DOHH2 (cell line): Measurements from ENCODE around the gene CARMIL3.

Experiments
- H3F3A ChIP-seq: fragments of 200-600 bp; sonication (generic), shearing (Covaris generic); 2 replicates; pipeline ENCODE4 v1.6.0; 2016; ENCODE audit warnings: antibody characterized with exemption, mild to moderate bottlenecking; ENCODE audit not compliant: control insufficient read depth, insufficient read depth
- H3K27ac ChIP-seq: fragments of 200-600 bp; sonication (generic); 2 replicates; pipeline ENCODE4 v1.5.1; 2014; ENCODE audit warnings: low read depth, mild to moderate bottlenecking, low read length, moderate library complexity
- H3K27me3 ChIP-seq: fragments of 200-600 bp; sonication (generic); 2 replicates; pipeline ENCODE4 v1.6.1; 2014; ENCODE audit warnings: mild to moderate bottlenecking, low read length, mixed read lengths; ENCODE audit not compliant: control insufficient read depth
- H3K36me3 ChIP-seq: fragments of 200-600 bp; sonication (generic); 2 replicates; pipeline ENCODE4 v1.6.1; 2014; ENCODE audit warnings: mild to moderate bottlenecking, low read length, moderate library complexity, mixed read lengths; ENCODE audit not compliant: control insufficient read depth
- H3K4me1 ChIP-seq: fragments of 200-600 bp; sonication (generic); 2 replicates; pipeline ENCODE4 v1.6.1; 2014; ENCODE audit warnings: mild to moderate bottlenecking, low read length, mixed read lengths; ENCODE audit not compliant: control insufficient read depth
- H3K4me2 ChIP-seq: fragments of 200-600 bp; sonication (generic); 2 replicates; pipeline ENCODE4 v1.6.0; 2014; ENCODE audit warnings: mild to moderate bottlenecking, low read length, moderate library complexity
- H3K4me3 ChIP-seq: fragments of 200-600 bp; sonication (generic); 2 replicates; pipeline ENCODE4 v1.5.1; 2014; ENCODE audit warnings: mild to moderate bottlenecking, low read length, mixed read lengths
- H3K79me2 ChIP-seq: fragments of 200-600 bp; sonication (generic); 2 replicates; pipeline ENCODE4 v1.6.1; 2014; ENCODE audit warnings: mild to moderate bottlenecking, low read length, mixed read lengths; ENCODE audit not compliant: control insufficient read depth
- H3K9me2 ChIP-seq: fragments of 200-600 bp; sonication (generic); replicated peaks from 2 replicates; pipeline ENCODE4 v1.6.1; 2014; ENCODE audit warnings: mild to moderate bottlenecking, low read length, mixed read lengths; ENCODE audit not compliant: control insufficient read depth
- H3K9me3 ChIP-seq: fragments of 200-600 bp; sonication (generic); 2 replicates; pipeline ENCODE4 v1.6.1; 2014; ENCODE audit warnings: antibody characterized with exemption, low read length, mixed read lengths; ENCODE audit not compliant: control insufficient read depth, insufficient read depth
- H4K20me1 ChIP-seq: fragments of 200-600 bp; sonication (generic); 2 replicates; pipeline ENCODE4 v1.6.0; 2014; ENCODE audit warnings: low read depth, mild to moderate bottlenecking, antibody characterized with exemption, low read length, moderate library complexity; ENCODE audit not compliant: control insufficient read depth, insufficient read depth
- EZH2phosphoT487 ChIP-seq: fragments of 200-600 bp; sonication (generic); IDR thresholded peaks from 2 replicates; pipeline ENCODE4 v1.6.1; 2017; ENCODE audit warnings: borderline replicate concordance, mild to moderate bottlenecking, antibody characterized with exemption, low read length, moderate library complexity, mixed read lengths
- TF ChIP-seq, protein P1 (sequence below): fragments of 200-600 bp; sonication (generic); IDR thresholded peaks from one replicate; pipeline ENCODE4 v1.5.1; 2014; ENCODE audit warnings: antibody characterized with exemption, mild to moderate bottlenecking, low read depth, low read length; ENCODE audit not compliant: poor library complexity, severe bottlenecking

The CARMIL3 gene

DNA sequence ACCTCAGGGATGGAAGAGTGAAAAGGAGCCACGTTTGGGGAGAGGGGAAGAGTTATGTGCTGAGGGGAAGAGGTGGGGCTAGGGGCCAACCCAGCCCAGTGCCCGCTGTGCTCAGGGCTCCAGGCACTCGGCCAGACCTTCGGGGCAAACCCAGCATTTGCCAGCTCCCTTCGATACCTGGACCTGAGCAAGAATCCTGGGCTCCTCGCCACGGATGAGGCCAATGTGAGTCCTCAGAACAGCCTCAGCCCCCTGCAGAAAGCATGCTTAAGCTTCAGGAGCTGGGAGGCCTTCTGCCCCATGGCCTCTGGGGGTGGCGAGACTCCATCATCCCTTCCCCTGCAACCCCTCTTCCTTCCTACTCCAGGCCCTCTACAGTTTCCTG lies 5.0 kb downstream of the CARMIL3 start:
- Histone ChIP-seq H4K20me1 (no peaks in the 10 kb centered on the region), H3K27me3 (peaks cover 15% of the 10 kb centered on the region), H3K4me1 (peaks cover 10% of the 10 kb centered on the region), H3K27ac (no peak overlapping the region), H3K4me3 (no peak overlapping the region), H3F3A (no peaks in the 10 kb centered on the region), H3K9me2 (no peaks in the 10 kb centered on the region), H3K9me3 (no peaks in the 10 kb centered on the region), H3K79me2 (no peaks in the 10 kb centered on the region), H3K4me2 (no peak overlapping the region), H3K36me3 (no peaks in the 10 kb centered on the region)
- TF ChIP-seq, protein P1, sequence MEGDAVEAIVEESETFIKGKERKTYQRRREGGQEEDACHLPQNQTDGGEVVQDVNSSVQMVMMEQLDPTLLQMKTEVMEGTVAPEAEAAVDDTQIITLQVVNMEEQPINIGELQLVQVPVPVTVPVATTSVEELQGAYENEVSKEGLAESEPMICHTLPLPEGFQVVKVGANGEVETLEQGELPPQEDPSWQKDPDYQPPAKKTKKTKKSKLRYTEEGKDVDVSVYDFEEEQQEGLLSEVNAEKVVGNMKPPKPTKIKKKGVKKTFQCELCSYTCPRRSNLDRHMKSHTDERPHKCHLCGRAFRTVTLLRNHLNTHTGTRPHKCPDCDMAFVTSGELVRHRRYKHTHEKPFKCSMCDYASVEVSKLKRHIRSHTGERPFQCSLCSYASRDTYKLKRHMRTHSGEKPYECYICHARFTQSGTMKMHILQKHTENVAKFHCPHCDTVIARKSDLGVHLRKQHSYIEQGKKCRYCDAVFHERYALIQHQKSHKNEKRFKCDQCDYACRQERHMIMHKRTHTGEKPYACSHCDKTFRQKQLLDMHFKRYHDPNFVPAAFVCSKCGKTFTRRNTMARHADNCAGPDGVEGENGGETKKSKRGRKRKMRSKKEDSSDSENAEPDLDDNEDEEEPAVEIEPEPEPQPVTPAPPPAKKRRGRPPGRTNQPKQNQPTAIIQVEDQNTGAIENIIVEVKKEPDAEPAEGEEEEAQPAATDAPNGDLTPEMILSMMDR, result no peak
- no peak for TF ChIP-seq EZH2phosphoT487

DNA sequence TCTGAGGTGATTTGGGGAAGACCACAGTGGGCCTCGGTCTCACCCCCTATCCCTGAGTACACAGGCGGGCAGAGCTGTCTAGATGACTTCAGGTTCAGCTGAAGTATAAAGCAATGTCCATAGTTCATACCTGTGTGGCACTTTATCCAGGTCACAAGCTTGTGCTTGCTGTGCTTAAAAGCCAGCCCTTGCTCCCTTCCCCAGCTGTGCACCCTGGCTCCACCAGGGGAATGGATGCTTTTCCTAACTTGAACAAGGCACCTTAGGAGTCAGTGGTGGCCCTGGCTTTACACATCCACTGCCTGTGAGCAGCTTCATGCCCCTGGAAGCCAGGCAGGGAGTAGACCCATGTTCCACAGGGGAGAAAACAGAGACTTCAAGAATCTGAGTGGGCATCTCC lies 5.5 kb downstream of the CARMIL3 start:
- H4K20me1 ChIP-seq, result no peaks in the 10 kb centered on the region
- no peaks in the 10 kb centered on the region for H3F3A ChIP-seq
- no peak for TF ChIP-seq EZH2phosphoT487
- TF ChIP-seq, protein P1, result no peak
- peaks cover 12% of the 10 kb centered on the region for H3K27me3 ChIP-seq
- H3K27ac ChIP-seq, result no peak overlapping the region
- H3K4me2 ChIP-seq, result no peak overlapping the region
- peaks cover 6% of the 10 kb centered on the region for H3K4me1 ChIP-seq
- no peaks in the 10 kb centered on the region for H3K9me3 ChIP-seq
- H3K36me3 ChIP-seq, result no peaks in the 10 kb centered on the region
- H3K9me2 ChIP-seq, result no peaks in the 10 kb centered on the region
- H3K79me2 ChIP-seq, result no peaks in the 10 kb centered on the region
- no peak overlapping the region for H3K4me3 ChIP-seq

DNA sequence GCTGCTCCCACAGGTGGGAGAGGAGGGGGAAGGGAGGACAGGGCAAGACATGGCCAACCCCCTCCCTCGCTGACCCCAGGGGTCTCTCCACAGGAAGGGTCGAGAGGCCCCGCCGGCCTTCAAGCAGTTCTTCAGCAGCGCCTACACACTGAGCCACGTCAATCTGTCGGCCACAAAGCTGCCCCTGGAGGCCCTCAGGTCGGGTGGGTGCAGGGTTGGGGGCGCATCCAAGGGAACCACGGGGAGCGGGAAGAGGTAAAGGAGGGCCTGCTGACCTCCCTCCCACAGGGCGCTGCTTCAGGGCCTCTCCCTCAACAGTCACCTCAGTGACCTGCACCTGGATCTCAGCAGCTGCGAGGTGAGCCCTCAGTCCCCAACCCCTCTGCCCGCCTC lies 6.1 kb downstream of the CARMIL3 start:
- H3K36me3 ChIP-seq, result no peaks in the 10 kb centered on the region
- H3K4me3 ChIP-seq, result no peak overlapping the region
- H3K4me1 ChIP-seq, result peaks cover under 1% of the 10 kb centered on the region; the same call in 1 of the 2 replicates
- H3F3A ChIP-seq, result no peaks in the 10 kb centered on the region
- no peak overlapping the region for H3K27ac ChIP-seq
- H3K79me2 ChIP-seq, result no peaks in the 10 kb centered on the region
- H3K4me2 ChIP-seq, result no peak overlapping the region
- peaks cover 6% of the 10 kb centered on the region for H3K27me3 ChIP-seq
- TF ChIP-seq, protein P1, result no peak
- TF ChIP-seq EZH2phosphoT487, result no peak
- H4K20me1 ChIP-seq, result no peaks in the 10 kb centered on the region
- H3K9me2 ChIP-seq, result no peaks in the 10 kb centered on the region
- H3K9me3 ChIP-seq, result no peaks in the 10 kb centered on the region
